MG63 (cell line): ENCODE measurements around the gene TCP11L2. TPM values are rescaled to one million over a fixed set of nuclear protein-coding genes. Genes with fewer than 3 reads are reported as not detected.

Experiments
- DNase-seq: peaks from one replicate; pipeline ENCODE4 v3.0.0-alpha.2; 2020
- H3K27me3 ChIP-seq: fragments of 250-450 bp; sonication (Bioruptor Pico); 2 replicates; pipeline ENCODE4 v1.5.1; 2020; ENCODE audit warnings: mild to moderate bottlenecking, moderate library complexity
- H3K36me3 ChIP-seq: fragments of 250-450 bp; sonication (Bioruptor Pico); 2 replicates; pipeline ENCODE4 v1.5.1; 2020; ENCODE audit warnings: mild to moderate bottlenecking, moderate library complexity
- H3K4me3 ChIP-seq: fragments of 250-450 bp; sonication (Bioruptor Pico); 2 replicates; pipeline ENCODE4 v1.5.1; 2020; ENCODE audit warnings: mild to moderate bottlenecking, moderate library complexity
- H3K9me3 ChIP-seq: fragments of 250-450 bp; sonication (Bioruptor Pico); 2 replicates; pipeline ENCODE4 v1.5.1; 2020; ENCODE audit warnings: mild to moderate bottlenecking, moderate library complexity
- total RNA-seq: library from RNA; depleted of rRNA; stranded (reverse); fragments of >200 nt; shearing (Covaris generic); gene quantifications from 2 replicates; pipeline ENCODE4 v1.2.3, GENCODE V29; 2014; ENCODE audit warnings: low replicate concordance; rRNA removed

TCP11L2 gene
- total RNA-seq, 1 experiment from 2014 or later: 33.9 TPM

- H3K36me3 ChIP-seq: peaks cover 43% of the 10 kb centered on the region
- H3K4me3 ChIP-seq: no peak overlapping the region
- no peaks in the 10 kb centered on the region for H3K27me3 ChIP-seq
- no peak for DNase-seq
- 0 out of 2 replicates have a peak, but pooled peaks cover under 1% of the 10 kb centered on the region for H3K9me3 ChIP-seq
Measured at GRCh38 chr12:106392759-106393158, 90.2 kb downstream of the TCP11L2 start.

Other genes with a start within 250 kb of the TCP11L2 start
- gene NUAK1, start 163.8 kb upstream of the TCP11L2 start, total RNA-seq: 1.9 and 4.9 TPM in 2 replicates
- 183 and 206 TPM in 2 replicates for gene CKAP4, start 54.7 kb upstream of the TCP11L2 start, total RNA-seq
- gene POLR3B, start 55.0 kb downstream of the TCP11L2 start, total RNA-seq: 7.1 and 7.7 TPM in 2 replicates